ENCODE results near the gene SLC52A3. TPM values are rescaled to one million over a fixed set of nuclear protein-coding genes. Genes with fewer than 3 reads are reported as not detected.

The SLC52A3 gene
- total RNA-seq, 1 experiment from 2014 or later, result 7.7 TPM

DNA sequence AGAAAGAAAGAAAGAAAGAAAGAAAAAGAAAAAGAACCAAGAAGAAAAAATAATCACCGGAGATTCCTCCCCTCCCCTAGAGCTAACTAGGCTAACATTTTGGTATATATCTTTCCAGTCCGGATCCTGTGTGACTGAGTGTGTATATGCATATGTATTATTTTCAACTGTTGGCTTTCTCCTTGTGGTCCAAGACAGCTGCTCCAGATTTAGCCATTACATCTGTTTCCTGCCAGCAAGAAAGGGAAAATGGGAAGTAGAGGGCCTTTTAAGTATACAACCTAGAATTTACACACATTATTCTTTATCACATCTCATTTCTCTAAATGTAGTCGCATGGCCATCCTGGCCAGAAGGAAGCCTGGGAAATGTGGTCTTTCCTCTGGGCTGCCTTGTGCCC, 15.2 kb downstream of the SLC52A3 start:
- Mint-ChIP-seq H3K9me3 (no peaks in the 10 kb centered on the region), H3K27me3 (ENCODE audit: low read depth) (no peaks in the 10 kb centered on the region), H3K27ac (no peak overlapping the region), H3K4me3 (no peak overlapping the region), H3K4me1 (peaks cover 13% of the 10 kb centered on the region), H3K36me3 (no peaks in the 10 kb centered on the region)
- POLR2A ChIA-PET, result no interaction called here
- TF ChIP-seq ESRRA (CRISPR knock-in tag; IDR thresholded peaks at IDR 0.05; ENCODE audit: borderline replicate concordance), result no peak
- TF ChIP-seq ETV6 (CRISPR knock-in tag; IDR thresholded peaks at IDR 0.05), result no peak
- TF ChIP-seq, protein P1, sequence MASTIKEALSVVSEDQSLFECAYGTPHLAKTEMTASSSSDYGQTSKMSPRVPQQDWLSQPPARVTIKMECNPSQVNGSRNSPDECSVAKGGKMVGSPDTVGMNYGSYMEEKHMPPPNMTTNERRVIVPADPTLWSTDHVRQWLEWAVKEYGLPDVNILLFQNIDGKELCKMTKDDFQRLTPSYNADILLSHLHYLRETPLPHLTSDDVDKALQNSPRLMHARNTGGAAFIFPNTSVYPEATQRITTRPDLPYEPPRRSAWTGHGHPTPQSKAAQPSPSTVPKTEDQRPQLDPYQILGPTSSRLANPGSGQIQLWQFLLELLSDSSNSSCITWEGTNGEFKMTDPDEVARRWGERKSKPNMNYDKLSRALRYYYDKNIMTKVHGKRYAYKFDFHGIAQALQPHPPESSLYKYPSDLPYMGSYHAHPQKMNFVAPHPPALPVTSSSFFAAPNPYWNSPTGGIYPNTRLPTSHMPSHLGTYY (CRISPR knock-in tag; IDR thresholded peaks at IDR 0.05), result no peak
- TF ChIP-seq, protein P2, sequence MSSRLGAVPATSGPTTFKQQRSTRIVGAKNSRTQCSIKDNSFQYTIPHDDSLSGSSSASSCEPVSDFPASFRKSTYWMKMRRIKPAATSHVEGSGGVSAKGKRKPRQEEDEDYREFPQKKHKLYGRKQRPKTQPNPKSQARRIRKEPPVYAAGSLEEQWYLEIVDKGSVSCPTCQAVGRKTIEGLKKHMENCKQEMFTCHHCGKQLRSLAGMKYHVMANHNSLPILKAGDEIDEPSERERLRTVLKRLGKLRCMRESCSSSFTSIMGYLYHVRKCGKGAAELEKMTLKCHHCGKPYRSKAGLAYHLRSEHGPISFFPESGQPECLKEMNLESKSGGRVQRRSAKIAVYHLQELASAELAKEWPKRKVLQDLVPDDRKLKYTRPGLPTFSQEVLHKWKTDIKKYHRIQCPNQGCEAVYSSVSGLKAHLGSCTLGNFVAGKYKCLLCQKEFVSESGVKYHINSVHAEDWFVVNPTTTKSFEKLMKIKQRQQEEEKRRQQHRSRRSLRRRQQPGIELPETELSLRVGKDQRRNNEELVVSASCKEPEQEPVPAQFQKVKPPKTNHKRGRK (CRISPR knock-in tag; IDR thresholded peaks at IDR 0.05; ENCODE audit: borderline replicate concordance), result no peak
- TF ChIP-seq, protein P3, sequence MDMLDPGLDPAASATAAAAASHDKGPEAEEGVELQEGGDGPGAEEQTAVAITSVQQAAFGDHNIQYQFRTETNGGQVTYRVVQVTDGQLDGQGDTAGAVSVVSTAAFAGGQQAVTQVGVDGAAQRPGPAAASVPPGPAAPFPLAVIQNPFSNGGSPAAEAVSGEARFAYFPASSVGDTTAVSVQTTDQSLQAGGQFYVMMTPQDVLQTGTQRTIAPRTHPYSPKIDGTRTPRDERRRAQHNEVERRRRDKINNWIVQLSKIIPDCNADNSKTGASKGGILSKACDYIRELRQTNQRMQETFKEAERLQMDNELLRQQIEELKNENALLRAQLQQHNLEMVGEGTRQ (CRISPR knock-in tag; IDR thresholded peaks at IDR 0.05), result no peak
- TF ChIP-seq, protein P4, sequence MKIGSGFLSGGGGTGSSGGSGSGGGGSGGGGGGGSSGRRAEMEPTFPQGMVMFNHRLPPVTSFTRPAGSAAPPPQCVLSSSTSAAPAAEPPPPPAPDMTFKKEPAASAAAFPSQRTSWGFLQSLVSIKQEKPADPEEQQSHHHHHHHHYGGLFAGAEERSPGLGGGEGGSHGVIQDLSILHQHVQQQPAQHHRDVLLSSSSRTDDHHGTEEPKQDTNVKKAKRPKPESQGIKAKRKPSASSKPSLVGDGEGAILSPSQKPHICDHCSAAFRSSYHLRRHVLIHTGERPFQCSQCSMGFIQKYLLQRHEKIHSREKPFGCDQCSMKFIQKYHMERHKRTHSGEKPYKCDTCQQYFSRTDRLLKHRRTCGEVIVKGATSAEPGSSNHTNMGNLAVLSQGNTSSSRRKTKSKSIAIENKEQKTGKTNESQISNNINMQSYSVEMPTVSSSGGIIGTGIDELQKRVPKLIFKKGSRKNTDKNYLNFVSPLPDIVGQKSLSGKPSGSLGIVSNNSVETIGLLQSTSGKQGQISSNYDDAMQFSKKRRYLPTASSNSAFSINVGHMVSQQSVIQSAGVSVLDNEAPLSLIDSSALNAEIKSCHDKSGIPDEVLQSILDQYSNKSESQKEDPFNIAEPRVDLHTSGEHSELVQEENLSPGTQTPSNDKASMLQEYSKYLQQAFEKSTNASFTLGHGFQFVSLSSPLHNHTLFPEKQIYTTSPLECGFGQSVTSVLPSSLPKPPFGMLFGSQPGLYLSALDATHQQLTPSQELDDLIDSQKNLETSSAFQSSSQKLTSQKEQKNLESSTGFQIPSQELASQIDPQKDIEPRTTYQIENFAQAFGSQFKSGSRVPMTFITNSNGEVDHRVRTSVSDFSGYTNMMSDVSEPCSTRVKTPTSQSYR (CRISPR knock-in tag; IDR thresholded peaks at IDR 0.05), result no peak
- no peak for TF ChIP-seq ZNF138 (CRISPR knock-in tag; conservative IDR thresholded peaks at IDR 0.05)
- TF ChIP-seq, protein P5, sequence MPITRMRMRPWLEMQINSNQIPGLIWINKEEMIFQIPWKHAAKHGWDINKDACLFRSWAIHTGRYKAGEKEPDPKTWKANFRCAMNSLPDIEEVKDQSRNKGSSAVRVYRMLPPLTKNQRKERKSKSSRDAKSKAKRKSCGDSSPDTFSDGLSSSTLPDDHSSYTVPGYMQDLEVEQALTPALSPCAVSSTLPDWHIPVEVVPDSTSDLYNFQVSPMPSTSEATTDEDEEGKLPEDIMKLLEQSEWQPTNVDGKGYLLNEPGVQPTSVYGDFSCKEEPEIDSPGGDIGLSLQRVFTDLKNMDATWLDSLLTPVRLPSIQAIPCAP (CRISPR knock-in tag; IDR thresholded peaks at IDR 0.05), result no peak
- TF ChIP-seq, protein P6, sequence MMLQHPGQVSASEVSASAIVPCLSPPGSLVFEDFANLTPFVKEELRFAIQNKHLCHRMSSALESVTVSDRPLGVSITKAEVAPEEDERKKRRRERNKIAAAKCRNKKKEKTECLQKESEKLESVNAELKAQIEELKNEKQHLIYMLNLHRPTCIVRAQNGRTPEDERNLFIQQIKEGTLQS (CRISPR knock-in tag; conservative IDR thresholded peaks at IDR 0.05), result no peak
- TF ChIP-seq, protein P7, sequence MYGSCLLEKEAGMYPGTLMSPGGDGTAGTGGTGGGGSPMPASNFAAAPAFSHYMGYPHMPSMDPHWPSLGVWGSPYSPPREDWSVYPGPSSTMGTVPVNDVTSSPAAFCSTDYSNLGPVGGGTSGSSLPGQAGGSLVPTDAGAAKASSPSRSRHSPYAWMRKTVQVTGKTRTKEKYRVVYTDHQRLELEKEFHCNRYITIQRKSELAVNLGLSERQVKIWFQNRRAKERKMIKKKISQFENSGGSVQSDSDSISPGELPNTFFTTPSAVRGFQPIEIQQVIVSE (CRISPR knock-in tag; IDR thresholded peaks at IDR 0.05; ENCODE audit: borderline replicate concordance), result no peak
- ATAC-seq, result no peak
- CTCF ChIA-PET, result interaction anchor here (0.7 to 1.6 kb wide), 3 partner anchors 16 to 361 kb away, joined by 3 to 7 read pairs (median 3); partner anchors contain the start of gene SLC52A3
- no peak for DNase-seq (ENCODE audit: low spot score)

DNA sequence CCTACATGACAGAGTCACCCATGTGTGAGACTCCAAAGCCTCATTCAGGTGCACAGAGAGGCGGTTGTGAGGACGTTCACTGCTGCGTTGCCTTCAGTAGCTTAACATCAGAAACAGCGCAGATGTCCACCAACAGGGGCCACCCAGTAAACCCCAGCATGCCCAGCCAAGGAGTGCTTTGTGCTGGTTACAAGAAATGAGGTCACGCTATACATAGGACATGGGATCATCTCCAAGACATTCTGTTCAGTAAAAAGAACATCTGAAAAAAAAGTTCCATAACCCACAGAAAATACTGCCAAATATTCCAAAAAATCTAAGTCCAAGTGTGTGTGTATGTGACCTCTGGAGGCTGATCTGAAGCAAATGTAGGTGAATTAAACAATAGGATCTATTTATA, 16.0 kb downstream of the SLC52A3 start:
- TF ChIP-seq CREM (CRISPR knock-in tag; IDR thresholded peaks at IDR 0.05), result no peak
- TF ChIP-seq, protein P8, sequence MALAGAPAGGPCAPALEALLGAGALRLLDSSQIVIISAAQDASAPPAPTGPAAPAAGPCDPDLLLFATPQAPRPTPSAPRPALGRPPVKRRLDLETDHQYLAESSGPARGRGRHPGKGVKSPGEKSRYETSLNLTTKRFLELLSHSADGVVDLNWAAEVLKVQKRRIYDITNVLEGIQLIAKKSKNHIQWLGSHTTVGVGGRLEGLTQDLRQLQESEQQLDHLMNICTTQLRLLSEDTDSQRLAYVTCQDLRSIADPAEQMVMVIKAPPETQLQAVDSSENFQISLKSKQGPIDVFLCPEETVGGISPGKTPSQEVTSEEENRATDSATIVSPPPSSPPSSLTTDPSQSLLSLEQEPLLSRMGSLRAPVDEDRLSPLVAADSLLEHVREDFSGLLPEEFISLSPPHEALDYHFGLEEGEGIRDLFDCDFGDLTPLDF (CRISPR knock-in tag; IDR thresholded peaks at IDR 0.05), result no peak
- TF ChIP-seq ETV6 (CRISPR knock-in tag; IDR thresholded peaks at IDR 0.05), result no peak
- no peak for TF ChIP-seq PRRX2 (CRISPR knock-in tag; IDR thresholded peaks at IDR 0.05)
- no peaks in the 10 kb centered on the region for H3K27me3 Mint-ChIP-seq (ENCODE audit: low read depth)
- peaks cover 5% of the 10 kb centered on the region for H3K9me3 Mint-ChIP-seq
- CTCF ChIA-PET, result interaction anchor here (0.7 kb wide), 1 partner anchor 362 kb away, joined by 3 read pairs; no protein-coding TSS in a partner anchor
- H3K4me1 Mint-ChIP-seq, result peaks cover 10% of the 10 kb centered on the region
- DNase-seq (ENCODE audit: low spot score) (no peak), ATAC-seq (no peak)
- POLR2A ChIA-PET, result no interaction called here
- H3K27ac Mint-ChIP-seq, result no peak overlapping the region
- no peaks in the 10 kb centered on the region for H3K36me3 Mint-ChIP-seq
- H3K4me3 Mint-ChIP-seq, result no peak overlapping the region

All from WTC11 (cell line).